MCF 10A (cell line): ENCODE results near the gene MRLN. TPM values are rescaled to one million over a fixed set of nuclear protein-coding genes. Genes with fewer than 3 reads are reported as not detected.

Experiments used
- BruUV-seq: library from RNA; stranded (reverse); fragments of 400-500 nt; replicated peaks from 2 replicates; lab custom pipeline; 2021; lab: Mats Ljungman, UMichigan
- CTCF ChIA-PET: fragments of 300-600 bp; sonication (Branson Sonifier 250); formaldehyde crosslinking; extraction: SDS; loops from one replicate; lab custom pipeline; 2021; ENCODE audit warnings: antibody characterized with exemption, inconsistent platforms; lab: Yijun Ruan, JAX
- POLR2A ChIA-PET: fragments of 300-600, 350-650 bp; sonication (Branson Sonifier 250); formaldehyde crosslinking; extraction: SDS; loops from one replicate; lab custom pipeline; 2020; ENCODE audit warnings: antibody characterized with exemption, inconsistent platforms; lab: Yijun Ruan, JAX
- DNase-seq: peaks from one replicate; pipeline ENCODE4 v3.0.0-alpha.2; 2018; ENCODE audit not compliant: unreplicated experiment
- H3K27ac Mint-ChIP-seq: one replicate; pipeline ENCODE4 v1.8.0; 2022; ENCODE audit warnings: mild to moderate bottlenecking, low read depth, mixed read lengths; ENCODE audit not compliant: unreplicated experiment
- H3K27me3 Mint-ChIP-seq: one replicate; pipeline ENCODE4 v1.8.0; 2022; ENCODE audit warnings: mixed read lengths; ENCODE audit not compliant: insufficient read depth, unreplicated experiment
- H3K36me3 Mint-ChIP-seq: one replicate; pipeline ENCODE4 v1.8.0; 2022; ENCODE audit warnings: mild to moderate bottlenecking, moderate library complexity, mixed read lengths; ENCODE audit not compliant: insufficient read depth, unreplicated experiment
- H3K4me1 Mint-ChIP-seq: one replicate; pipeline ENCODE4 v1.8.0; 2022; ENCODE audit warnings: mixed read lengths; ENCODE audit not compliant: insufficient read depth, unreplicated experiment
- H3K4me3 Mint-ChIP-seq: one replicate; pipeline ENCODE4 v1.8.0; 2022; ENCODE audit warnings: mild to moderate bottlenecking, moderate library complexity, mixed read lengths; ENCODE audit not compliant: unreplicated experiment
- H3K9me3 Mint-ChIP-seq: one replicate; pipeline ENCODE4 v1.8.0; 2022; ENCODE audit warnings: mixed read lengths; ENCODE audit not compliant: unreplicated experiment
- CTCF ChIP-seq: fragments of 200-600 bp; IDR thresholded peaks from one replicate; pipeline ENCODE4 v1.8.0; 2022; ENCODE audit warnings: antibody characterized with exemption, mild to moderate bottlenecking; ENCODE audit not compliant: unreplicated experiment
- intact Hi-C: fragments of 100-400 bp; cut with micrococcal nuclease; formaldehyde crosslinking; loops from 2 replicates; pipeline ENCODE4 v1.14.1; 2022
- total RNA-seq: library from RNA; stranded (reverse); gene quantifications from 2 replicates; pipeline ENCODE4 v1.2.3, GENCODE V29; 2022

MRLN gene
- total RNA-seq, 1 experiment from 2014 or later: not detected

GRCh38 chr10:59724098-59724938 is 28.9 kb downstream of the MRLN start:
- ChIA-PET CTCF (interaction anchor here (1.0 kb wide), 1 partner anchor 144 kb away, joined by 3 read pairs; no protein-coding TSS in a partner anchor), POLR2A (no interaction called here)
- no peaks in the 10 kb centered on the region for H3K9me3 Mint-ChIP-seq
- no peak for DNase-seq
- no peaks in the 10 kb centered on the region for H3K4me1 Mint-ChIP-seq
- H3K27me3 Mint-ChIP-seq: no peaks in the 10 kb centered on the region
- no peak overlapping the region for H3K27ac Mint-ChIP-seq
- TF ChIP-seq CTCF: no peak
- no peaks in the 10 kb centered on the region for H3K36me3 Mint-ChIP-seq
- no peak overlapping the region for H3K4me3 Mint-ChIP-seq
- no TSS peak for BruUV-seq
- intact Hi-C loops: no loop called here

GRCh38 chr10:59720377-59720776 is 32.9 kb downstream of the MRLN start:
- H3K4me1 Mint-ChIP-seq: no peaks in the 10 kb centered on the region
- no TSS peak for BruUV-seq
- no peak overlapping the region for H3K27ac Mint-ChIP-seq
- no peaks in the 10 kb centered on the region for H3K9me3 Mint-ChIP-seq
- intact Hi-C loops: no loop called here
- no peak for TF ChIP-seq CTCF
- ChIA-PET CTCF (no interaction called here), POLR2A (no interaction called here)
- no peak for DNase-seq
- H3K36me3 Mint-ChIP-seq: no peaks in the 10 kb centered on the region
- H3K27me3 Mint-ChIP-seq: peaks cover 22% of the 10 kb centered on the region
- no peak overlapping the region for H3K4me3 Mint-ChIP-seq

- Mint-ChIP-seq H3K4me3 (no peak overlapping the region), H3K27me3 (peaks cover 28% of the 10 kb centered on the region), H3K9me3 (no peaks in the 10 kb centered on the region), H3K36me3 (no peaks in the 10 kb centered on the region), H3K4me1 (no peaks in the 10 kb centered on the region), H3K27ac (no peak overlapping the region)
- DNase-seq: no peak
- BruUV-seq: no TSS peak
- ChIA-PET CTCF (no interaction called here), POLR2A (interaction anchor here (0.9 kb wide), 1 partner anchor 29 kb away, joined by 3 read pairs; no protein-coding TSS in a partner anchor)
- TF ChIP-seq CTCF: no peak
- intact Hi-C loops: no loop called here
These were observed 33.9 kb downstream of the MRLN start for GRCh38 chr10:59719374-59719773.

GRCh38 chr10:59718257-59718656 is 35.0 kb downstream of the MRLN start:
- H3K4me3 Mint-ChIP-seq: no peak overlapping the region
- H3K9me3 Mint-ChIP-seq: no peaks in the 10 kb centered on the region
- peaks cover 39% of the 10 kb centered on the region for H3K27me3 Mint-ChIP-seq
- ChIA-PET CTCF (interaction anchor here (1.1 kb wide), 1 partner anchor 9 kb away, joined by 3 read pairs; the partner anchor contains the start of gene SLC16A9), POLR2A (no interaction called here)
- no peak for DNase-seq
- H3K4me1 Mint-ChIP-seq: no peaks in the 10 kb centered on the region
- intact Hi-C loops: no loop called here
- no peak overlapping the region for H3K27ac Mint-ChIP-seq
- BruUV-seq: no TSS peak
- TF ChIP-seq CTCF: no peak
- H3K36me3 Mint-ChIP-seq: no peaks in the 10 kb centered on the region
